Loucy (cell line): ENCODE data around the gene GDF9.

ENCODE experiments used
- H2AFZ ChIP-seq: fragments of 200-600 bp; sonication (generic); 2 replicates; pipeline ENCODE4 v1.6.0; 2016; ENCODE audit warnings: antibody characterized with exemption, mild to moderate bottlenecking, low read length, moderate library complexity
- H3F3A ChIP-seq: fragments of 200-600 bp; 2 replicates; pipeline ENCODE4 v1.6.0; 2016; ENCODE audit warnings: antibody characterized with exemption, low read depth, mild to moderate bottlenecking
- H3K27me3 ChIP-seq: fragments of 200-600 bp; sonication (generic); 2 replicates; pipeline ENCODE4 v1.6.1; 2014; ENCODE audit warnings: low read length, mild to moderate bottlenecking; ENCODE audit not compliant: insufficient read depth, poor library complexity, severe bottlenecking
- H3K36me3 ChIP-seq: fragments of 200-600 bp; sonication (generic); 2 replicates; pipeline ENCODE4 v1.6.1; 2016; ENCODE audit warnings: low read length; ENCODE audit not compliant: insufficient read depth
- H3K4me1 ChIP-seq: fragments of 200-600 bp; sonication (generic); 2 replicates; pipeline ENCODE4 v1.5.1; 2014; ENCODE audit warnings: low read length, mild to moderate bottlenecking; ENCODE audit not compliant: insufficient read depth, poor library complexity, severe bottlenecking
- H3K4me2 ChIP-seq: fragments of 200-600 bp; sonication (generic); 2 replicates; pipeline ENCODE4 v1.6.0; 2014; ENCODE audit warnings: antibody characterized with exemption, low read length, low read depth, mild to moderate bottlenecking; ENCODE audit not compliant: poor library complexity, severe bottlenecking
- H3K4me3 ChIP-seq: fragments of 200-600 bp; sonication (generic); 2 replicates; pipeline ENCODE4 v1.5.1; 2014; ENCODE audit warnings: low read length, mild to moderate bottlenecking, mixed read lengths; ENCODE audit not compliant: poor library complexity, severe bottlenecking
- H3K79me2 ChIP-seq: fragments of 200-600 bp; sonication (generic); 2 replicates; pipeline ENCODE4 v1.6.1; 2014; ENCODE audit warnings: low read length; ENCODE audit not compliant: insufficient read depth
- H3K9ac ChIP-seq: fragments of 200-600 bp; sonication (generic); 2 replicates; pipeline ENCODE4 v1.6.0; 2014; ENCODE audit warnings: mild to moderate bottlenecking, low read depth, low read length, moderate library complexity; ENCODE audit not compliant: poor library complexity, severe bottlenecking
- H3K9me2 ChIP-seq: fragments of 200-600 bp; sonication (generic); replicated peaks from 2 replicates; pipeline ENCODE4 v1.6.1; 2016; ENCODE audit warnings: low read depth, low read length, mixed read lengths
- H3K9me3 ChIP-seq: fragments of 200-600 bp; sonication (generic); 2 replicates; pipeline ENCODE4 v1.6.1; 2014; ENCODE audit warnings: mild to moderate bottlenecking, antibody characterized with exemption, low read length, low read depth; ENCODE audit not compliant: insufficient read depth
- H4K20me1 ChIP-seq: fragments of 200-600 bp; sonication (generic); 2 replicates; pipeline ENCODE4 v1.6.0; 2014; ENCODE audit warnings: antibody characterized with exemption, low read length, mild to moderate bottlenecking; ENCODE audit not compliant: insufficient read depth, poor library complexity, severe bottlenecking
- CTCF ChIP-seq: fragments of 200-600 bp; sonication (generic); conservative IDR thresholded peaks from 2 replicates; pipeline ENCODE4 v1.5.1; 2014; ENCODE audit warnings: mild to moderate bottlenecking, antibody characterized with exemption, low read length
- EZH2phosphoT487 ChIP-seq: fragments of 200-600 bp; IDR thresholded peaks from 2 replicates; pipeline ENCODE4 v1.6.1; 2018; ENCODE audit warnings: antibody characterized with exemption, mild to moderate bottlenecking, moderate library complexity, borderline replicate concordance

Gene GDF9

DNA sequence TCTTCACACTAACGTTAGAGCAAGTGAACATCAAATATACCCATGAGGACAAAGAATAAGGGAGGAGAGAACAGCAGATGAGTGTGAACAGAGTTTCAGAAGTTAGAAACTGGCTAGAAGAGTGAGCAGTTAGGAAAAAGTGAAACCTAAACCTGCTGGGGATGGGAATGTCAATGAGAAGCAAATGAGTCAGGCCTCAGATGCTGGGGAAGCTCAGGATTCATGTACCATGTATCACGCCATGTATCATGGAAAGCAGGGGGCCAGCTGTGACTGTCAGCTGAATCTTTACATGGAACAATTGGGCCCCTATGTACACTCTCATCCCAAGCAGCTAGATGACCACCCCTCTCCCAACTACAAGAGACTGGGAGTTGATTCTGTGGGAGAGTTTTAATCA is 16.2 kb downstream of the GDF9 start:
- Histone ChIP-seq H3K9me3 (no peaks in the 10 kb centered on the region), H3K4me3 (no peak overlapping the region), H3K4me1 (peaks cover 6% of the 10 kb centered on the region), H3K36me3 (no peaks in the 10 kb centered on the region), H3K9me2 (no peaks in the 10 kb centered on the region), H3K27me3 (no peaks in the 10 kb centered on the region), H3F3A (no peaks in the 10 kb centered on the region), H4K20me1 (no peaks in the 10 kb centered on the region), H3K4me2 (no peak overlapping the region), H3K79me2 (no peaks in the 10 kb centered on the region), H2AFZ (no peak overlapping the region), H3K9ac (no peak overlapping the region)
- no peak for TF ChIP-seq CTCF
- TF ChIP-seq EZH2phosphoT487: no peak

DNA sequence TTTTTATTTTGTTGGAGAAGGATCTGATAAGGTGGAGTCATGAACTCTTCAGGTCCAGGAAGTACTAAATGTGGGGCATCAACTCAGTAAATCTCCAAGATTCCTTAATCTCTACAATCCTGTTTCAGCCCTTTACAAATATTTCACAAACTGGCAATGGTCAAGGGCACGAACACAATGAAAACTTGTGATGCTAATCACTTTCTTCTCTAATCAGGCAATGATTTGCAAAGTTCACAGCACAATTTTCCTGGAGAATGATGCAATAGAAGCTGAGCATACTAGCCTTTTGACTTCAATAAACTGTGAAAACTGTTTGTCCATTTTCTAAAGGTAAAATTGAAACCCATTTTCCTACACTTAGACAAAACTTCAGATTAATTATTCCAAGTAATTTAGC is 16.9 kb downstream of the GDF9 start:
- H3K4me1 ChIP-seq: peaks cover 6% of the 10 kb centered on the region
- H3K4me3 ChIP-seq: no peak overlapping the region
- no peaks in the 10 kb centered on the region for H4K20me1 ChIP-seq
- no peak overlapping the region for H2AFZ ChIP-seq
- H3K27me3 ChIP-seq: no peaks in the 10 kb centered on the region
- no peaks in the 10 kb centered on the region for H3K36me3 ChIP-seq
- H3K79me2 ChIP-seq: no peaks in the 10 kb centered on the region
- no peaks in the 10 kb centered on the region for H3K9me3 ChIP-seq
- no peak overlapping the region for H3K4me2 ChIP-seq
- H3F3A ChIP-seq: no peaks in the 10 kb centered on the region
- TF ChIP-seq CTCF: no peak
- no peaks in the 10 kb centered on the region for H3K9me2 ChIP-seq
- no peak overlapping the region for H3K9ac ChIP-seq

GRCh38 chr5:132848270-132848669 is 18.0 kb downstream of the GDF9 start:
- TF ChIP-seq EZH2phosphoT487 (no peak), CTCF (no peak)
- no peaks in the 10 kb centered on the region for H3K36me3 ChIP-seq
- H3K9me2 ChIP-seq: no peaks in the 10 kb centered on the region
- no peaks in the 10 kb centered on the region for H3F3A ChIP-seq
- no peak overlapping the region for H2AFZ ChIP-seq
- H3K4me2 ChIP-seq: no peak overlapping the region
- H3K4me1 ChIP-seq: no peaks in the 10 kb centered on the region
- no peak overlapping the region for H3K4me3 ChIP-seq
- no peaks in the 10 kb centered on the region for H3K27me3 ChIP-seq
- no peak overlapping the region for H3K9ac ChIP-seq
- H3K79me2 ChIP-seq: no peaks in the 10 kb centered on the region
- H3K9me3 ChIP-seq: no peaks in the 10 kb centered on the region
- H4K20me1 ChIP-seq: no peaks in the 10 kb centered on the region
